BJ (cell line): ENCODE results near the gene ZBTB18. TPM values are rescaled to one million over a fixed set of nuclear protein-coding genes. Genes with fewer than 3 reads are reported as not detected.

ENCODE experiments used
- CTCF ChIA-PET: fragments of 350-600 bp; formaldehyde crosslinking; extraction: SDS; loops from one replicate; lab custom pipeline; 2021; ENCODE audit warnings: antibody characterized with exemption, inconsistent platforms; lab: Yijun Ruan, JAX
- POLR2A ChIA-PET: fragments of 300-600 bp; sonication (Branson Sonifier 250); formaldehyde crosslinking; extraction: SDS; loops from one replicate; lab custom pipeline; 2021; ENCODE audit warnings: antibody characterized with exemption; lab: Charles Lee
- DNase-seq: peaks from one replicate; pipeline ENCODE4 v3.0.0-alpha.2; 2011; ENCODE audit warnings: low read depth
- H3K27me3 ChIP-seq: 2 replicates; pipeline ENCODE4 v1.6.0; 2011; ENCODE audit warnings: low read length; ENCODE audit not compliant: control insufficient read depth, insufficient read depth
- H3K36me3 ChIP-seq: 2 replicates; pipeline ENCODE4 v1.5.1; 2011; ENCODE audit warnings: low read length; ENCODE audit not compliant: control insufficient read depth, insufficient read depth
- H3K4me3 ChIP-seq: 2 replicates; pipeline ENCODE4 v1.5.1; 2011; ENCODE audit warnings: low read depth, mild to moderate bottlenecking, control low read depth, low read length
- CTCF ChIP-seq: IDR thresholded peaks from 2 replicates; pipeline ENCODE4 v1.5.1; 2011; ENCODE audit warnings: low read depth, mild to moderate bottlenecking, control low read depth, inconsistent platforms, low read length, moderate library complexity; ENCODE audit not compliant: insufficient read depth
- polyA plus RNA-seq: library from polyadenylated mRNA; depleted of rRNA; stranded (reverse); fragments of >200 nt; gene quantifications from 2 replicates; pipeline ENCODE4 v1.2.3, GENCODE V29; 2011

Gene ZBTB18
- polyA plus RNA-seq, 1 experiment: 12.7 TPM

- no peaks in the 10 kb centered on the region for H3K27me3 ChIP-seq
- no peak overlapping the region for H3K4me3 ChIP-seq
- ChIA-PET POLR2A (no interaction called here), CTCF (no interaction called here)
- no peak for TF ChIP-seq CTCF
- DNase-seq: no peak
- H3K36me3 ChIP-seq: peaks cover 13% of the 10 kb centered on the region
These were observed 3.3 kb downstream of the ZBTB18 start for GRCh38 chr1:244054247-244054923.

- Histone ChIP-seq H3K27me3 (no peaks in the 10 kb centered on the region), H3K36me3 (peaks cover 13% of the 10 kb centered on the region), H3K4me3 (no peak overlapping the region)
- POLR2A ChIA-PET: no interaction called here
- CTCF ChIA-PET: no interaction called here
- TF ChIP-seq CTCF: no peak
- no peak for DNase-seq
These were observed 3.8 kb downstream of the ZBTB18 start for GRCh38 chr1:244054924-244055263.

GRCh38 chr1:244056577-244056976 is 5.5 kb downstream of the ZBTB18 start:
- no peak for TF ChIP-seq CTCF

DNA sequence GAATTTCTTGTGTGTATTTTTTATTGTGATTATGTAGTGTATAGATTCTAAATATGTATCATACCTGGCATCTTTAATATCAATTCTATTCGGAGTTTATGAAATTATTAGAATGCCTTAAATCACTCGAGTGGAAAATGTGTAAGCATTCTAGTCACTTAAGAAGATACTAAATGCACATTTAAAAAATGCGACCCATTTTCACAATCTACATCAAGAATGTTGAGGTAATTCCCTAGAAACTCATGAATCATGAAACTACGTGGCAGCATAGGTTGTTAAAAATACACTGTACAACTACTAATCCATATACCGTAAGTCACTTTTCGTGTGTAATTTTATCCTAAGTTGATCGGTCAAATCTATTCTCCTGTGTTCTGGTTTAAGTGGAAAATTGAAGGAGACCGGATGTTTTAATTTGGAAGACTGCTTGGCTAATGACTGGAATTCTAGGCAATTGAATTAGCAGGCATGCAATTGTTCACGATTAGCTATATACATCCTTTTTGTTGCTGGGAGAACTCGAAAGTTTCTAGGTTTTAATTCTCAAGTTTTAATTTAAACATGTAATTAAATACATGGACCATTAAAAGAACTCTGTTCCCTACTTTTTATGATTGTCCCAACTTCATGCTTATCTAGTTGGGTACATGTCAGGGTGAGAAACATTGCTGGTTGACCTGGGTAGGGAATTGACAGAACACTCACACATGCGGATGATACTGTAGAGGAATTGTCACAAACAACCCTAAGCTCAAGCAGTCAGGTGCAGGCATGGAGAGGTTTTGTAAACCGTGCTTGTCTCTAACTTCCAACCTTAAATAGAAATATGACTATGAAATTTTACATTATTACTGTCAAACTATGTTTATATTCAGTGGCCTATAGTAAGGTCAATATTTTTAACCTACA is 6.6 kb downstream of the ZBTB18 start:
- ChIA-PET POLR2A (no interaction called here), CTCF (no interaction called here)
- DNase-seq: no peak
- Histone ChIP-seq H3K4me3 (no peak overlapping the region), H3K27me3 (no peaks in the 10 kb centered on the region), H3K36me3 (peaks cover 13% of the 10 kb centered on the region)
- TF ChIP-seq CTCF: no peak

More at GRCh38 chr1:244056577-244056976, 5.5 kb downstream of the ZBTB18 start:
- Histone ChIP-seq H3K36me3 (peaks cover 13% of the 10 kb centered on the region), H3K27me3 (no peaks in the 10 kb centered on the region), H3K4me3 (no peak overlapping the region)
- DNase-seq: no peak
- CTCF ChIA-PET: no interaction called here
- POLR2A ChIA-PET: interaction anchor here (0.7 kb wide), 1 partner anchor 130 kb away, joined by 6 read pairs; no protein-coding TSS in a partner anchor

DNA sequence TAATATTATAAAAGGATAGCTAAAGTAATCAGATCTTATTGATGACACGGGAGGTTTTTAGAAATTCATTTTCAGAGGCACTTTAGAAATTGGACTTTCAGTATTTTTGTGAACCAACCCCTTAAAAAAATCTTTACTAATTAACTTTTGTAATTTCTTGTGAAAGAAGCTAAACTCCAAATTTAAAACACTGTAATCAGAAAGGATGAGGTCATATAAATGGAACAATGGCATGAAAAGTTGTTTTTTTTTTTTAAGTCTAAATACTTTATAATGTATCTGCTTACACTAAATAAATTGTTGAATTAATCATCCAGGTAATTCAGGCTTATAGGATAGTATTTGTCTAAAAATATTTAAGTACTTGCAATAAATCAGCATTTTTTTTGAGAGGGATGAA is 9.0 kb downstream of the ZBTB18 start:
- TF ChIP-seq CTCF: no peak
- Histone ChIP-seq H3K36me3 (peaks cover 2% of the 10 kb centered on the region), H3K4me3 (no peak overlapping the region), H3K27me3 (no peaks in the 10 kb centered on the region)
- ChIA-PET CTCF (no interaction called here), POLR2A (no interaction called here)
- no peak for DNase-seq
